Right lobe of liver (tissue), 6 donors: ENCODE data around the gene GPC6. TPM values are rescaled to one million over a fixed set of nuclear protein-coding genes. Genes with fewer than 3 reads are reported as not detected.
A peak's percentile ranks its signal among the peaks of the same experiment; 100 is the strongest.

Source experiments
- ATAC-seq, 4 donors: fragments of 200-7000 bp; cut with Tn5 transposase; one replicate each; pipeline ENCODE4 v1.9.1; 2020; ENCODE audit warnings: mild to moderate bottlenecking in 4 of 4, moderate library complexity in 4 of 4
- DNase-seq, 3 donors: peaks; one replicate each; pipeline ENCODE4 v3.0.0-alpha.2; 2020
- H3K27ac ChIP-seq, 3 donors: fragments of 200-600 bp; one replicate each; pipeline ENCODE4 v1.8.0; 2022
- H3K27me3 ChIP-seq, 2 donors: fragments of 200-600 bp; one replicate each; pipeline ENCODE4 v1.8.0; 2022
- H3K36me3 ChIP-seq, 4 donors: fragments of 200-600 bp; sonication (generic) in 1 of 4; one replicate each; pipeline versions ENCODE4 v1.5.1 to v1.8.0; 2017 to 2022; ENCODE audit warnings: control low read depth in 1 of 4
- H3K4me1 ChIP-seq, 4 donors: fragments of 200-600 bp; sonication (generic) in 1 of 4; one replicate each; pipeline versions ENCODE4 v1.5.1 to v1.8.0; 2017 to 2022; ENCODE audit warnings: control low read depth in 1 of 4
- H3K4me3 ChIP-seq, 3 donors: fragments of 200-600 bp; one replicate each; pipeline ENCODE4 v1.8.0; 2022
- H3K9me3 ChIP-seq, 4 donors: fragments of 200-600 bp; sonication (generic) in 1 of 4; one replicate each; pipeline versions ENCODE4 v1.5.1 to v1.8.0; 2017 to 2022; ENCODE audit warnings: control low read depth in 1 of 4
- CTCF ChIP-seq, 4 donors: fragments of 200-600 bp in 3 of 4; fragments of 450-650 bp in 1 of 4; IDR thresholded peaks; one replicate each; pipeline versions ENCODE4 v1.5.1 to v1.8.0; 2016 to 2022; ENCODE audit warnings: antibody characterized with exemption in 4 of 4, mild to moderate bottlenecking in 2 of 4
- POLR2A ChIP-seq: fragments of 450-650 bp; IDR thresholded peaks from one replicate; pipeline ENCODE4 v1.6.1; 2017; ENCODE audit warnings: antibody characterized with exemption, mild to moderate bottlenecking
- WGBS: methylation state at CpG from one replicate; pipeline ENCODE4 v1.1.6; 2018; ENCODE audit warnings: low coverage, low lambda C conversion rate; ENCODE audit not compliant: insufficient coverage; ENCODE audit errors: missing lambda C conversion rate; 5-methylcytosine and 5-hydroxymethylcytosine counted together
- intact Hi-C, 2 donors: fragments of 100-400 bp; cut with DNase I; formaldehyde crosslinking; loops; one replicate each; pipeline versions ENCODE4 v1.11.2 to v1.14.1; 2022
- total RNA-seq, 6 experiments: library from RNA; depleted of rRNA in 2 of 6; stranded (reverse); fragments of >200 nt in 2 of 6; fragmentation: NEBNext Ultra II Directional in 3 of 6; extraction: Animal tissue kit (Norgen Biotek cat#: 25700) in 3 of 6; gene quantifications; one replicate each; pipeline versions ENCODE4 v1.1.0 to v1.2.4, GENCODE V29; 2016 to 2023
- donor health status: DM: no; HTN: yes; CAD: no.
- donor health status: DM: no; HTN: no; CAD: no.
- donor health status: DM: no; HTN: no; CAD: no.
- donor health status: DM: no; HTN: yes; CAD: no.
- donor health status: DM: no; HTN: yes; CAD: no.

Gene GPC6
- total RNA-seq, 6 experiments from 2014 or later = 18.6 to 30.1 (median 20.2) TPM

- Histone ChIP-seq H3K27ac (no peak overlapping the region), H3K9me3 (no peaks in the 10 kb centered on the region), H3K27me3 (no peaks in the 10 kb centered on the region), H3K4me1 (peaks cover 0 to 13% (median 6%) of the 10 kb centered on the region in 4 donors), H3K4me3 (no peak overlapping the region), H3K36me3 (no peaks in the 10 kb centered on the region)
- DNase-seq = no peak
- intact Hi-C loops = no loop called here
- TF ChIP-seq POLR2A (no peak), CTCF (IDR thresholded peaks at IDR 0.05) (no peak)
- WGBS = 87% methylated on average over 8 of the region's 9 CpGs
- no peak for ATAC-seq
Measured at GRCh38 chr13:94232161-94232950, 1005.7 kb downstream of the GPC6 start.

GRCh38 chr13:94232956-94233355 is 1006.3 kb downstream of the GPC6 start:
- Histone ChIP-seq H3K4me3 (no peak overlapping the region), H3K36me3 (no peaks in the 10 kb centered on the region), H3K4me1 (peaks cover 0 to 13% (median 6%) of the 10 kb centered on the region in 4 donors), H3K9me3 (no peaks in the 10 kb centered on the region), H3K27me3 (no peaks in the 10 kb centered on the region), H3K27ac (no peak overlapping the region)
- ATAC-seq (no peak), DNase-seq (no peak)
- no peak for TF ChIP-seq POLR2A
- TF ChIP-seq CTCF (IDR thresholded peaks at IDR 0.05) = no peak
- WGBS = 90% methylated on average over 1 of the region's 2 CpGs
- intact Hi-C loops = no loop called here

GRCh38 chr13:94233401-94233800 is 1006.8 kb downstream of the GPC6 start:
- TF ChIP-seq CTCF (IDR thresholded peaks at IDR 0.05) = no peak
- TF ChIP-seq POLR2A = no peak
- peak in 1 of 4 donors; percentile 62 for ATAC-seq
- H3K9me3 ChIP-seq = no peaks in the 10 kb centered on the region
- H3K4me1 ChIP-seq = peaks cover 0 to 13% (median 6%) of the 10 kb centered on the region in 4 donors
- H3K27me3 ChIP-seq = no peaks in the 10 kb centered on the region
- intact Hi-C loops = no loop called here
- no peak for DNase-seq
- H3K4me3 ChIP-seq = no peak overlapping the region
- WGBS = 43% methylated on average over 4 of the region's 5 CpGs
- H3K27ac ChIP-seq = no peak overlapping the region
- H3K36me3 ChIP-seq = no peaks in the 10 kb centered on the region

- no peaks in the 10 kb centered on the region for H3K9me3 ChIP-seq
- no peaks in the 10 kb centered on the region for H3K27me3 ChIP-seq
- intact Hi-C loops = no loop called here
- no peaks in the 10 kb centered on the region for H3K36me3 ChIP-seq
- DNase-seq (no peak), ATAC-seq (no peak)
- H3K4me1 ChIP-seq = peaks cover 0 to 13% (median 6%) of the 10 kb centered on the region in 4 donors
- H3K4me3 ChIP-seq = no peak overlapping the region
- TF ChIP-seq POLR2A = no peak
- no peak overlapping the region for H3K27ac ChIP-seq
- WGBS = 94% methylated on average over 4 of the region's 4 CpGs
Measured at GRCh38 chr13:94233837-94234236, 1007.2 kb downstream of the GPC6 start.

GRCh38 chr13:94234738-94235137 is 1008.1 kb downstream of the GPC6 start:
- DNase-seq = no peak
- intact Hi-C loops = no loop called here
- no peak for ATAC-seq
- Histone ChIP-seq H3K4me3 (no peak overlapping the region), H3K9me3 (no peaks in the 10 kb centered on the region), H3K4me1 (peaks cover 0 to 13% (median 6%) of the 10 kb centered on the region in 4 donors), H3K27me3 (no peaks in the 10 kb centered on the region), H3K27ac (no peak overlapping the region), H3K36me3 (no peaks in the 10 kb centered on the region)
- 80% methylated on average over 2 of the region's 2 CpGs for WGBS
- TF ChIP-seq POLR2A (no peak), CTCF (IDR thresholded peaks at IDR 0.05) (no peak)
